ENCODE measurements around the gene ZNF844. TPM values are rescaled to one million over a fixed set of nuclear protein-coding genes. Genes with fewer than 3 reads are reported as not detected.

ZNF844 gene
- polyA plus RNA-seq, 1 donor from 2014 or later, result 11.1 TPM

GRCh38 chr19:12015753-12016116 is 48.8 kb upstream of the ZNF844 start:
- no peak overlapping the region for H2AFZ ChIP-seq (ENCODE audit: low read depth, low read length)
- H3K9me3 ChIP-seq (ENCODE audit: low read length), result peaks cover 22% of the 10 kb centered on the region
- H3K36me3 ChIP-seq (ENCODE audit: insufficient read depth, low read length), result peaks cover 43% of the 10 kb centered on the region
- no peak overlapping the region for H3K4me2 ChIP-seq (ENCODE audit: low read length)
- H3K4me3 ChIP-seq (ENCODE audit: low read length), result no peak overlapping the region
- TF ChIP-seq POLR2AphosphoS5 (IDR thresholded peaks at IDR 0.05) (no peak), TAF1 (IDR thresholded peaks at IDR 0.05; ENCODE audit: low read depth) (no peak), CTCF (IDR thresholded peaks at IDR 0.05; ENCODE audit: poor library complexity, severe bottlenecking) (no peak), MXI1 (conservative IDR thresholded peaks at IDR 0.05; ENCODE audit: poor library complexity, severe bottlenecking) (no peak), SMC3 (conservative IDR thresholded peaks at IDR 0.05; ENCODE audit: poor library complexity) (no peak), RAD21 (conservative IDR thresholded peaks at IDR 0.05) (no peak), EP300 (conservative IDR thresholded peaks at IDR 0.05; ENCODE audit: poor library complexity, severe bottlenecking) (no peak), EZH2 (IDR thresholded peaks at IDR 0.05; ENCODE audit: borderline replicate concordance, insufficient read depth, low read length, poor library complexity, severe bottlenecking) (no peak)
- TF ChIP-seq, protein P1, sequence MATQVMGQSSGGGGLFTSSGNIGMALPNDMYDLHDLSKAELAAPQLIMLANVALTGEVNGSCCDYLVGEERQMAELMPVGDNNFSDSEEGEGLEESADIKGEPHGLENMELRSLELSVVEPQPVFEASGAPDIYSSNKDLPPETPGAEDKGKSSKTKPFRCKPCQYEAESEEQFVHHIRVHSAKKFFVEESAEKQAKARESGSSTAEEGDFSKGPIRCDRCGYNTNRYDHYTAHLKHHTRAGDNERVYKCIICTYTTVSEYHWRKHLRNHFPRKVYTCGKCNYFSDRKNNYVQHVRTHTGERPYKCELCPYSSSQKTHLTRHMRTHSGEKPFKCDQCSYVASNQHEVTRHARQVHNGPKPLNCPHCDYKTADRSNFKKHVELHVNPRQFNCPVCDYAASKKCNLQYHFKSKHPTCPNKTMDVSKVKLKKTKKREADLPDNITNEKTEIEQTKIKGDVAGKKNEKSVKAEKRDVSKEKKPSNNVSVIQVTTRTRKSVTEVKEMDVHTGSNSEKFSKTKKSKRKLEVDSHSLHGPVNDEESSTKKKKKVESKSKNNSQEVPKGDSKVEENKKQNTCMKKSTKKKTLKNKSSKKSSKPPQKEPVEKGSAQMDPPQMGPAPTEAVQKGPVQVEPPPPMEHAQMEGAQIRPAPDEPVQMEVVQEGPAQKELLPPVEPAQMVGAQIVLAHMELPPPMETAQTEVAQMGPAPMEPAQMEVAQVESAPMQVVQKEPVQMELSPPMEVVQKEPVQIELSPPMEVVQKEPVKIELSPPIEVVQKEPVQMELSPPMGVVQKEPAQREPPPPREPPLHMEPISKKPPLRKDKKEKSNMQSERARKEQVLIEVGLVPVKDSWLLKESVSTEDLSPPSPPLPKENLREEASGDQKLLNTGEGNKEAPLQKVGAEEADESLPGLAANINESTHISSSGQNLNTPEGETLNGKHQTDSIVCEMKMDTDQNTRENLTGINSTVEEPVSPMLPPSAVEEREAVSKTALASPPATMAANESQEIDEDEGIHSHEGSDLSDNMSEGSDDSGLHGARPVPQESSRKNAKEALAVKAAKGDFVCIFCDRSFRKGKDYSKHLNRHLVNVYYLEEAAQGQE (IDR thresholded peaks at IDR 0.05; ENCODE audit: borderline replicate concordance), result no peak
- H3K9me2 ChIP-seq (ENCODE audit: insufficient read depth, low read length), result no peaks in the 10 kb centered on the region
- H3F3A ChIP-seq (ENCODE audit: insufficient read depth, low read length, poor library complexity, severe bottlenecking), result no peaks in the 10 kb centered on the region
- H3K27me3 ChIP-seq (ENCODE audit: insufficient read depth, low read depth, low read length), result no peaks in the 10 kb centered on the region
- H3K79me2 ChIP-seq (replicated peaks; ENCODE audit: insufficient read depth, low read length), result peaks cover 10% of the 10 kb centered on the region
- H4K20me1 ChIP-seq (ENCODE audit: insufficient read depth), result no peaks in the 10 kb centered on the region
- H3K9ac ChIP-seq (ENCODE audit: low read length), result no peak overlapping the region
- H3K27ac ChIP-seq (ENCODE audit: low read length), result no peak overlapping the region

GRCh38 chr19:12034198-12034597 is 30.3 kb upstream of the ZNF844 start:
- Histone ChIP-seq H3K79me2 (replicated peaks; ENCODE audit: insufficient read depth, low read length) (peaks cover 44% of the 10 kb centered on the region), H3K9me3 (ENCODE audit: low read length) (no peaks in the 10 kb centered on the region), H2AFZ (ENCODE audit: low read depth, low read length) (no peak overlapping the region), H3K4me3 (ENCODE audit: low read length) (peak overlapping the region; percentile 97), H3K4me2 (ENCODE audit: low read length) (peak overlapping the region; percentile 100), H3K9me2 (ENCODE audit: insufficient read depth, low read length) (no peaks in the 10 kb centered on the region), H3K27ac (ENCODE audit: low read length) (peak overlapping the region; percentile 86), H3F3A (ENCODE audit: insufficient read depth, low read length, poor library complexity, severe bottlenecking) (no peaks in the 10 kb centered on the region), H3K27me3 (ENCODE audit: insufficient read depth, low read depth, low read length) (no peaks in the 10 kb centered on the region), H4K20me1 (ENCODE audit: insufficient read depth) (no peaks in the 10 kb centered on the region), H3K9ac (ENCODE audit: low read length) (peak overlapping the region; percentile 93), H3K36me3 (ENCODE audit: insufficient read depth, low read length) (no peaks in the 10 kb centered on the region)
- TF ChIP-seq POLR2AphosphoS5 (IDR thresholded peaks at IDR 0.05), result no peak
- no peak for TF ChIP-seq EP300 (conservative IDR thresholded peaks at IDR 0.05; ENCODE audit: poor library complexity, severe bottlenecking)
- TF ChIP-seq, protein P1 (IDR thresholded peaks at IDR 0.05; ENCODE audit: borderline replicate concordance), result no peak

Data from neural cell (in vitro differentiated cells).